Measurements from ENCODE around the gene SLAMF6.
"Not testable (repeated sequence)": the region's sequence is repeated elsewhere in the genome, so short reads cannot be mapped to it uniquely, and the experiment has no call there.

The SLAMF6 gene

DNA sequence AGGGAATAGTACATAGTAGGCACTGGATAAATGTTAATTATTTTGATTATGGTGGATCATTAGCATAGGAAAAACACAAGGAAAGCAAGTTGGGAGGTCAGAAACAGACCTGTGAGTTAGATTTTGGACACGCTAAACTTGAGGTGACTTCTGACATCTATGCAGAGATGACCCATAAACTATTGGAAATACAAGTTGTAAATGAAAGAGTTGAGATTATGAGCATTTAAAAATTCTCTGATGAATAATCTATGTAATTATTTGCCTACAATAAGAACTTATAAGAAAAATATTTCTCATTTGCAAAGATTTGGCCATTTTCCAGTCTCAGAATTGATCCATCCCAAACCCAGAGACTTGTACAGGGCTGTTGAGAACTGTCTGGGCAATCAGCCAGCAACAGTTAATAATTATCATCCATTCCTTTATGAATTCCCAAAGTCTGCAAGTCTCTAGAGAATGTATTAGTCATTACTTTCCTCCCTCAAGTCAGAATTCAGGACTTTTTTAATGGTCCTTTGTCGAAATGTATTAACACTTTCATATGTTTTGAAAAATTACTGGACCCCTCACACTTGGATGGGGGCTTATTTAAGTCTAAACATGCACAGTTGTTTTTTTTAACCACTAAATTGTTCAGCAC lies 19.4 kb upstream of the SLAMF6 start:
- WGBS (ENCODE audit: insufficient coverage, insufficient read length): no CpG with 5 or more reads among the region's 2 CpGs
- Histone ChIP-seq H3K4me1 (ENCODE audit: control insufficient read depth, insufficient read depth, low read length) (no peaks in the 10 kb centered on the region), H3K27me3 (ENCODE audit: control insufficient read depth, insufficient read depth, low read length) (no peaks in the 10 kb centered on the region), H3K27ac (ENCODE audit: low read length) (no peak overlapping the region), H3K36me3 (ENCODE audit: control insufficient read depth, insufficient read depth, low read length) (no peaks in the 10 kb centered on the region), H3K4me3 (ENCODE audit: low read length) (no peak overlapping the region), H3K9me3 (ENCODE audit: control insufficient read depth, insufficient read depth, low read length) (no peaks in the 10 kb centered on the region)
- DNase-seq (ENCODE audit: low read depth, low spot score): no peak

DNA sequence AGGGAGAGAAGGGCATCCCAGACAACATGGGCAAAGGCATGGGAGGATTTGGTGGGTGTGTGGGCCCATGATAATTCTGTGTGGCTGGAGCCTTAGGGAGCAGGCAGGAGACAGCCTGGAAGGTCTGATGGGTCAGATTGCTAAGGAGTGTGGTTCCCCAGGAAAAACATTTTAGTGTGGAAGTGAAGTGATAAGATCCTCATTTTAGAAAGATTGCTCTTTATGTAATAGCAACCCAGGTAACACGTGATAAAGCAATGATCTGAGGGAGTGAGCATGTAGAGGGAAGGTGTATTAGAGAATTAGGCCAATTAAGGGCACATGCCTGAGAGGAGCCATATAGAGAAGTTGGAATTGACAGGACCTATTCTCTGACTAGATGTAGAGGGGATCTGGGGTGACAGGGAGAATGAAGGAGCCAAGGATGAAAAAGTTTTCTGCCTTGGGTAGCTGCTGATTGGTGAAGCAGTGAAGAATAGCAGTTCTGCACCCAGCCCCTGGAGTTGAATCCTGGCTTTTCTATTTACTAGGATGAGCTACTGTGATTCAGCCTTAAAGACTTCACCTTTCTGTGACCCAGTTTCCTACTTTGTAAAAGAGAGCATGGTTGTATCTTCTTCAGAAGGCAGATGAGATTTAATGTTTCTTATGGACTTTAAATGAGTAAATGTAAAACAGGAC lies 18.7 kb upstream of the SLAMF6 start:
- Histone ChIP-seq H3K4me1 (ENCODE audit: control insufficient read depth, insufficient read depth, low read length) (no peaks in the 10 kb centered on the region), H3K4me3 (ENCODE audit: low read length) (no peak overlapping the region), H3K9me3 (ENCODE audit: control insufficient read depth, insufficient read depth, low read length) (no peaks in the 10 kb centered on the region), H3K27ac (ENCODE audit: low read length) (no peak overlapping the region), H3K27me3 (ENCODE audit: control insufficient read depth, insufficient read depth, low read length) (no peaks in the 10 kb centered on the region), H3K36me3 (ENCODE audit: control insufficient read depth, insufficient read depth, low read length) (no peaks in the 10 kb centered on the region)
- no peak for DNase-seq (ENCODE audit: low read depth, low spot score)
- no CpG with 5 or more reads among the region's 1 CpG for WGBS (ENCODE audit: insufficient coverage, insufficient read length)

DNA sequence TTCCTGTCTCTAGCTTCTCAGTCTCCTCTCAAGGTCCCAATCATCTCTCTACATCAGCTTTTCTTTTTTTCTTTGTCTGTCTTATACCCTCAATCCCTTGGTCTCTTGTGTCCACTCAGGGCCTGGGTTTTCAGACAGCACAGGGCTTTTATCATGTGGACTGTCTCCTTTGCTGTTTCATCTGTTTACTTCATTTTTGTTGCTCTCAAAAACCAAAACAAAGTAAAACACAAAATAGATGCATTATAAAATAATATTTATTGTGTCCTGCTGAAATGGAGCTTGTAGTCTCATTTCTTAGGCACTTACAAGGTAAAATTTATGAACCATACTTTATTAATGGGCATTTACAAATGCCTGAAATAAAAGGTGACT lies 17.8 kb upstream of the SLAMF6 start:
- Histone ChIP-seq H3K9me3 (ENCODE audit: control insufficient read depth, insufficient read depth, low read length) (no peaks in the 10 kb centered on the region), H3K4me1 (ENCODE audit: control insufficient read depth, insufficient read depth, low read length) (no peaks in the 10 kb centered on the region), H3K4me3 (ENCODE audit: low read length) (no peak overlapping the region), H3K27ac (ENCODE audit: low read length) (no peak overlapping the region), H3K36me3 (ENCODE audit: control insufficient read depth, insufficient read depth, low read length) (no peaks in the 10 kb centered on the region), H3K27me3 (ENCODE audit: control insufficient read depth, insufficient read depth, low read length) (no peaks in the 10 kb centered on the region)
- DNase-seq (ENCODE audit: low read depth, low spot score): no peak

- Histone ChIP-seq H3K27ac (ENCODE audit: low read length) (no peak overlapping the region), H3K27me3 (ENCODE audit: control insufficient read depth, insufficient read depth, low read length) (no peaks in the 10 kb centered on the region), H3K36me3 (ENCODE audit: control insufficient read depth, insufficient read depth, low read length) (no peaks in the 10 kb centered on the region), H3K4me3 (ENCODE audit: low read length) (no peak overlapping the region), H3K4me1 (ENCODE audit: control insufficient read depth, insufficient read depth, low read length) (no peaks in the 10 kb centered on the region), H3K9me3 (ENCODE audit: control insufficient read depth, insufficient read depth, low read length) (no peaks in the 10 kb centered on the region)
- no peak for DNase-seq (ENCODE audit: low read depth, low spot score)
- WGBS (ENCODE audit: insufficient coverage, insufficient read length): no CpG with 5 or more reads among the region's 8 CpGs
Observed at GRCh38 chr1:160539990-160540858, 17.2 kb upstream of the SLAMF6 start.

- no peaks in the 10 kb centered on the region for H3K4me1 ChIP-seq (ENCODE audit: control insufficient read depth, insufficient read depth, low read length)
- H3K36me3 ChIP-seq (ENCODE audit: control insufficient read depth, insufficient read depth, low read length): no peaks in the 10 kb centered on the region
- WGBS (ENCODE audit: insufficient coverage, insufficient read length): no CpG with 5 or more reads among the region's 6 CpGs
- H3K4me3 ChIP-seq (ENCODE audit: low read length): no peak overlapping the region
- no peaks in the 10 kb centered on the region for H3K9me3 ChIP-seq (ENCODE audit: control insufficient read depth, insufficient read depth, low read length)
- DNase-seq (ENCODE audit: low read depth, low spot score): no peak
- H3K27me3 ChIP-seq (ENCODE audit: control insufficient read depth, insufficient read depth, low read length): no peaks in the 10 kb centered on the region
- H3K27ac ChIP-seq (ENCODE audit: low read length): no peak overlapping the region
Observed at GRCh38 chr1:160539684-160539989, 16.6 kb upstream of the SLAMF6 start.

GRCh38 chr1:160538985-160539651 lies 16.1 kb upstream of the SLAMF6 start:
- H3K36me3 ChIP-seq (ENCODE audit: control insufficient read depth, insufficient read depth, low read length): no peaks in the 10 kb centered on the region
- no peaks in the 10 kb centered on the region for H3K27me3 ChIP-seq (ENCODE audit: control insufficient read depth, insufficient read depth, low read length)
- no peak overlapping the region for H3K27ac ChIP-seq (ENCODE audit: low read length)
- H3K4me3 ChIP-seq (ENCODE audit: low read length): no peak overlapping the region
- no peak for DNase-seq (ENCODE audit: low read depth, low spot score)
- no peaks in the 10 kb centered on the region for H3K4me1 ChIP-seq (ENCODE audit: control insufficient read depth, insufficient read depth, low read length)
- H3K9me3 ChIP-seq (ENCODE audit: control insufficient read depth, insufficient read depth, low read length): no peaks in the 10 kb centered on the region
- no CpG with 5 or more reads among the region's 5 CpGs for WGBS (ENCODE audit: insufficient coverage, insufficient read length)

DNA sequence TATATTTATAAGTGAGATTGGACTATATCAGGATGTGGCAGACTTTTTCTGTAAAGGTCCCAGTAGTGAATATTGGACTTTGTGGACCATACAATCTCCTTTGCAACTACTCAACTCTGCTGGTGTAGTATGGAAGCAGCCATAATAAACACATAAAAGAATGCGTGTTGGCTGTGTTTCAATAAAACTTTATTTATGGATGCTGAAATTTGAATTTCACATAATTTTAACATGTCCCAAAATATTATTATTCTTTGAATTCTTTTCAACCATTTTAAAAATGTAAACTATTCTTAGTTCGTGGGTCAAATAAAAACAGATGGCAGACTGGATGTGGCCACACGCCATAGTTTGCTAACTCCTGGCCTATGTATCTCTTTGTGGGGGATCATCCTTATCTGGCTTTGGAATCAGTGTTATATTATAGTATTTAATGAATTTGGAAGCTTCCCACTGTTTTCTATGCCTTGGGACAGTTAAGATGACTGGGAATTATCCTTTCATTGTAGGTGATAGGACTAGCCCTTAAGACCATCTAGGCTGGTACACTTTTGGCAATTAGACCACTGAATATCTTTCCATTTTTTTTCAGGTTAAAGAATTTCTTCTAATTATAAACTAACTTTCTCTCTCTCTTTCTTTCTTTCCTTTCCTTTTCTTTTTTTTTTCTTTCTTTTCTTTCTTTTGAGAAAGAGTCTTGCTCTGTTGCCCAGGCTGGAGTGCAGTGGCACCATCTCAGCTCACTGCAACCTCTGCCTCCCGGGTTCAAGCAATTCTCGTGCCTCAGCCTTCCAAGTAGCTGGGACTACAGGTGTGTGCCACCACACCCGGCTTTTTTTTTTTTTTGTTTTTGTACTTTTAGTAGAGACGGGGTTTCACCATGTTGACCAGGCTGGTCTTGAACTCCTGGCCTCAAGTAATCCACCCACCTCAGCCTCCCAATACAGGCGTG lies 14.9 kb upstream of the SLAMF6 start:
- WGBS (ENCODE audit: insufficient coverage, insufficient read length): no CpG with 5 or more reads among the region's 8 CpGs
- no peaks in the 10 kb centered on the region for H3K9me3 ChIP-seq (ENCODE audit: control insufficient read depth, insufficient read depth, low read length)
- no peaks in the 10 kb centered on the region for H3K27me3 ChIP-seq (ENCODE audit: control insufficient read depth, insufficient read depth, low read length)

GRCh38 chr1:160534823-160535605 lies 12.0 kb upstream of the SLAMF6 start:
- Histone ChIP-seq H3K27me3 (ENCODE audit: control insufficient read depth, insufficient read depth, low read length) (no peaks in the 10 kb centered on the region), H3K4me1 (ENCODE audit: control insufficient read depth, insufficient read depth, low read length) (no peaks in the 10 kb centered on the region), H3K27ac (ENCODE audit: low read length) (no peak overlapping the region), H3K36me3 (ENCODE audit: control insufficient read depth, insufficient read depth, low read length) (no peaks in the 10 kb centered on the region), H3K4me3 (ENCODE audit: low read length) (no peak overlapping the region), H3K9me3 (ENCODE audit: control insufficient read depth, insufficient read depth, low read length) (no peaks in the 10 kb centered on the region)
- DNase-seq (ENCODE audit: low read depth, low spot score): no peak
- WGBS (ENCODE audit: insufficient coverage, insufficient read length): 100% methylated on average over 1 of the region's 3 CpGs

More for the DNA sequence above, 14.9 kb upstream of the SLAMF6 start:
- DNase-seq (ENCODE audit: low read depth, low spot score): no peak
- no peak overlapping the region for H3K27ac ChIP-seq (ENCODE audit: low read length)
- H3K36me3 ChIP-seq (ENCODE audit: control insufficient read depth, insufficient read depth, low read length): no peaks in the 10 kb centered on the region
- H3K4me1 ChIP-seq (ENCODE audit: control insufficient read depth, insufficient read depth, low read length): no peaks in the 10 kb centered on the region
- H3K4me3 ChIP-seq (ENCODE audit: low read length): no peak overlapping the region

DNA sequence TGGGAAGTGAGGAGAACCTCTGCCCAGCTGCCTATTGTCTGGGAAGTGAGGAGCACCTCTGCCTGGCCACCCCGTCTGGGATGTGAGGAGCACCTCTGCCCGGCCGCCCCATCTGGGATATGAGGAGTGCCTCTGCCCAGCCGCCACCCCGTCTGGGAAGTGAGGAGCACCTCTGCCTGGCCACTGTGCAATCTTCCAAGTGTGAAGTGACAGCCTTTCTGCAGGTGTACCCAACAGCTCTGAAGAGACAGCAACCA lies 9.4 kb upstream of the SLAMF6 start:
- H3K4me3 ChIP-seq (ENCODE audit: low read length); H3K27me3 ChIP-seq (ENCODE audit: control insufficient read depth, insufficient read depth, low read length); H3K4me1 ChIP-seq (ENCODE audit: control insufficient read depth, insufficient read depth, low read length); H3K36me3 ChIP-seq (ENCODE audit: control insufficient read depth, insufficient read depth, low read length); DNase-seq (ENCODE audit: low read depth, low spot score); H3K27ac ChIP-seq (ENCODE audit: low read length); H3K9me3 ChIP-seq (ENCODE audit: control insufficient read depth, insufficient read depth, low read length): not testable (repeated sequence)
- WGBS (ENCODE audit: insufficient coverage, insufficient read length): no CpG with 5 or more reads among the region's 5 CpGs

Measured in iPS DF 6.9 (cell line).